Astrocyte of the cerebellum (primary cell): ENCODE measurements around the gene TARDBP.
"Not testable (repeated sequence)": the region's sequence is repeated elsewhere in the genome, so short reads cannot be mapped to it uniquely, and the experiment has no call there.

Experiments
- DNase-seq: peaks from one replicate; pipeline ENCODE4 v3.0.0-alpha.2; 2011; ENCODE audit warnings: low read depth
- H3K4me3 ChIP-seq: 2 replicates; pipeline ENCODE4 v1.5.1; 2011; ENCODE audit warnings: mild to moderate bottlenecking, low read depth, low read length, moderate library complexity
- CTCF ChIP-seq: IDR thresholded peaks from 2 replicates; pipeline ENCODE4 v1.5.1; 2012; ENCODE audit warnings: low read length, low read depth, moderate library complexity, mild to moderate bottlenecking; ENCODE audit errors: missing control alignments
- in situ Hi-C: cut with HindIII; loops from 2 replicates; pipeline ENCODE4 v1.10.0; 2017; ENCODE audit warnings: low sequenced_read_pairs

Gene TARDBP

GRCh38 chr1:11046625-11047365 is 34.3 kb downstream of the TARDBP start, which contains the start of gene MASP2:
TSS of gene MASP2 (minus strand) at chr1:11047239. CDS start at chr1:11047207, 32 bp downstream.
- DNase-seq, result no peak
- TF ChIP-seq CTCF, result no peak
- in situ Hi-C loops, result no loop called here

GRCh38 chr1:11051121-11051520 is 38.7 kb downstream of the TARDBP start:
- in situ Hi-C loops, DNase-seq, H3K4me3 ChIP-seq: not testable (repeated sequence)

More at GRCh38 chr1:11046625-11047365, 34.3 kb downstream of the TARDBP start, which contains the start of gene MASP2:
- H3K4me3 ChIP-seq, result no peak within 1 kb of the TSS

GRCh38 chr1:11051781-11052511 is 39.5 kb downstream of the TARDBP start:
- TF ChIP-seq CTCF, result no peak

GRCh38 chr1:11052839-11053757 is 40.6 kb downstream of the TARDBP start:
- no peak for DNase-seq
- in situ Hi-C loops, result no loop called here
- H3K4me3 ChIP-seq, result no peak overlapping the region
- TF ChIP-seq CTCF, result no peak

More at GRCh38 chr1:11051781-11052511, 39.5 kb downstream of the TARDBP start:
- no peak for DNase-seq
- in situ Hi-C loops, result no loop called here
- no peak overlapping the region for H3K4me3 ChIP-seq

GRCh38 chr1:11053758-11054137 is 41.3 kb downstream of the TARDBP start:
- H3K4me3 ChIP-seq, result no peak overlapping the region
- no peak for DNase-seq
- no peak for TF ChIP-seq CTCF
- in situ Hi-C loops, result no loop called here

GRCh38 chr1:11054181-11054580 is 41.7 kb downstream of the TARDBP start:
- TF ChIP-seq CTCF, result no peak
- no peak overlapping the region for H3K4me3 ChIP-seq
- DNase-seq, result no peak
- in situ Hi-C loops, result no loop called here
